SU-DHL-6 (cell line): ENCODE measurements around the gene CD38.

ENCODE experiments used
- H2AFZ ChIP-seq: fragments of 200-600 bp; sonication (generic); 2 replicates; pipeline ENCODE4 v1.6.1; 2014; ENCODE audit warnings: low read depth, mild to moderate bottlenecking, moderate library complexity, mixed read lengths, antibody characterized with exemption, low read length; ENCODE audit not compliant: severe bottlenecking
- H3F3A ChIP-seq: fragments of 200-600 bp; shearing (Covaris generic); 2 replicates; pipeline ENCODE4 v1.6.0; 2016; ENCODE audit warnings: antibody characterized with exemption, mild to moderate bottlenecking; ENCODE audit not compliant: insufficient read depth
- H3K27ac ChIP-seq: fragments of 200-600 bp; sonication (generic); 2 replicates; pipeline ENCODE4 v1.5.1; 2016; ENCODE audit warnings: low read depth, mild to moderate bottlenecking, low read length, moderate library complexity, mixed read lengths
- H3K27me3 ChIP-seq: fragments of 200-600 bp; sonication (generic), shearing (Covaris generic); 2 replicates; pipeline ENCODE4 v1.6.0; 2014; ENCODE audit warnings: mild to moderate bottlenecking, low read length
- H3K36me3 ChIP-seq: fragments of 200-600 bp; sonication (generic); 2 replicates; pipeline ENCODE4 v1.6.1; 2014; ENCODE audit warnings: mild to moderate bottlenecking, low read length, mixed read lengths
- H3K4me2 ChIP-seq: fragments of 300-600, 200-600 bp; shearing (Covaris generic), sonication (generic); 2 replicates; pipeline ENCODE4 v1.6.0; 2014; ENCODE audit warnings: low read length, low read depth, mild to moderate bottlenecking; ENCODE audit not compliant: poor library complexity, severe bottlenecking
- H3K4me3 ChIP-seq: fragments of 200-600 bp; sonication (generic); 2 replicates; pipeline ENCODE4 v1.5.1; 2014; ENCODE audit warnings: antibody characterized with exemption, low read length, mild to moderate bottlenecking, mixed read lengths; ENCODE audit not compliant: insufficient read depth, poor library complexity, severe bottlenecking
- H3K79me2 ChIP-seq: fragments of 200-600 bp; sonication (generic); 2 replicates; pipeline ENCODE4 v1.6.1; 2014; ENCODE audit warnings: mild to moderate bottlenecking, low read length, moderate library complexity; ENCODE audit not compliant: insufficient read depth
- H3K9ac ChIP-seq: fragments of 200-600 bp; sonication (generic); 2 replicates; pipeline ENCODE4 v1.7.0; 2014; ENCODE audit warnings: mild to moderate bottlenecking, low read length
- H3K9me2 ChIP-seq: fragments of 200-600 bp; sonication (generic); replicated peaks from 2 replicates; pipeline ENCODE4 v1.6.1; 2014; ENCODE audit warnings: low read length; ENCODE audit not compliant: insufficient read depth
- H3K9me3 ChIP-seq: fragments of 200-600 bp; sonication (generic); 2 replicates; pipeline ENCODE4 v1.6.1; 2014; ENCODE audit warnings: low read length, mixed read lengths; ENCODE audit not compliant: insufficient read depth
- H4K20me1 ChIP-seq: fragments of 200-600 bp; sonication (generic); 2 replicates; pipeline ENCODE4 v1.6.1; 2014; ENCODE audit warnings: low read depth, mild to moderate bottlenecking, antibody characterized with exemption, low read length, moderate library complexity, mixed read lengths
- CTCF ChIP-seq: fragments of 200-600 bp; sonication (generic); IDR thresholded peaks from one replicate; pipeline ENCODE4 v1.5.1; 2017; ENCODE audit warnings: antibody characterized with exemption, mild to moderate bottlenecking, low read length, moderate library complexity; ENCODE audit not compliant: insufficient read depth, poor library complexity, severe bottlenecking
- EZH2phosphoT487 ChIP-seq: fragments of 200-600 bp; sonication (generic), shearing (Covaris generic); conservative IDR thresholded peaks from 2 replicates; pipeline ENCODE4 v1.6.1; 2018; ENCODE audit warnings: mild to moderate bottlenecking, antibody characterized with exemption, low read length, moderate library complexity, mixed read lengths

The CD38 gene

GRCh38 chr4:15740764-15741404 is 37.2 kb upstream of the CD38 start:
- H3K36me3 ChIP-seq = peaks cover 3% of the 10 kb centered on the region; the same call in 1 of the 2 replicates
- H3K27ac ChIP-seq = no peak overlapping the region
- H4K20me1 ChIP-seq = no peaks in the 10 kb centered on the region
- H3K9ac ChIP-seq = no peak overlapping the region
- no peaks in the 10 kb centered on the region for H3K79me2 ChIP-seq
- H3K27me3 ChIP-seq = no peaks in the 10 kb centered on the region
- peaks cover 13% of the 10 kb centered on the region; the same call in 1 of the 2 replicates for H3K9me3 ChIP-seq
- H3F3A ChIP-seq = no peaks in the 10 kb centered on the region
- no peak overlapping the region for H2AFZ ChIP-seq
- no peaks in the 10 kb centered on the region for H3K9me2 ChIP-seq
- TF ChIP-seq EZH2phosphoT487 (no peak), CTCF (no peak)
- H3K4me3 ChIP-seq = no peak overlapping the region
- H3K4me2 ChIP-seq = no peak overlapping the region

GRCh38 chr4:15742083-15742582 is 36.0 kb upstream of the CD38 start:
- no peaks in the 10 kb centered on the region for H3K79me2 ChIP-seq
- H3F3A ChIP-seq = no peaks in the 10 kb centered on the region
- H3K9me3 ChIP-seq = peaks cover 18% of the 10 kb centered on the region; the same call in 1 of the 2 replicates
- H3K4me3 ChIP-seq = no peak overlapping the region
- H4K20me1 ChIP-seq = no peaks in the 10 kb centered on the region
- TF ChIP-seq EZH2phosphoT487 = no peak
- no peak overlapping the region for H3K9ac ChIP-seq
- no peak overlapping the region for H2AFZ ChIP-seq
- no peaks in the 10 kb centered on the region for H3K9me2 ChIP-seq
- H3K27me3 ChIP-seq = no peaks in the 10 kb centered on the region
- no peak overlapping the region for H3K27ac ChIP-seq
- H3K36me3 ChIP-seq = peaks cover 3% of the 10 kb centered on the region; the same call in 1 of the 2 replicates
- H3K4me2 ChIP-seq = no peak overlapping the region

- H3K79me2 ChIP-seq = no peaks in the 10 kb centered on the region
- no peak overlapping the region for H3K9ac ChIP-seq
- peaks cover 18% of the 10 kb centered on the region; the same call in 1 of the 2 replicates for H3K9me3 ChIP-seq
- no peak overlapping the region for H3K27ac ChIP-seq
- no peaks in the 10 kb centered on the region for H3K27me3 ChIP-seq
- H3K9me2 ChIP-seq = no peaks in the 10 kb centered on the region
- H3K36me3 ChIP-seq = peaks cover 3% of the 10 kb centered on the region; the same call in 1 of the 2 replicates
- H3K4me3 ChIP-seq = no peak overlapping the region
- H3K4me2 ChIP-seq = no peak overlapping the region
- no peak for TF ChIP-seq CTCF
- no peak for TF ChIP-seq EZH2phosphoT487
- H3F3A ChIP-seq = no peaks in the 10 kb centered on the region
- H4K20me1 ChIP-seq = no peaks in the 10 kb centered on the region
- no peak overlapping the region for H2AFZ ChIP-seq
Observed at GRCh38 chr4:15742637-15743036, 35.5 kb upstream of the CD38 start.

- Histone ChIP-seq H3K9ac (no peak overlapping the region), H3K79me2 (no peaks in the 10 kb centered on the region), H3K9me3 (peaks cover 18% of the 10 kb centered on the region; the same call in 1 of the 2 replicates), H3K27me3 (no peaks in the 10 kb centered on the region), H3F3A (no peaks in the 10 kb centered on the region), H3K27ac (no peak overlapping the region), H4K20me1 (no peaks in the 10 kb centered on the region), H3K4me3 (no peak overlapping the region), H2AFZ (no peak overlapping the region), H3K36me3 (peaks cover 3% of the 10 kb centered on the region; the same call in 1 of the 2 replicates), H3K9me2 (no peaks in the 10 kb centered on the region), H3K4me2 (no peak overlapping the region)
- TF ChIP-seq EZH2phosphoT487 = no peak
- no peak for TF ChIP-seq CTCF
Observed at GRCh38 chr4:15744016-15744545, 34.0 kb upstream of the CD38 start.
